Loucy (cell line): ENCODE data around the gene PAGE1.

Experiments used
- EZH2phosphoT487 ChIP-seq: fragments of 200-600 bp; IDR thresholded peaks from 2 replicates; pipeline ENCODE4 v1.6.1; 2018; ENCODE audit warnings: antibody characterized with exemption, mild to moderate bottlenecking, moderate library complexity, borderline replicate concordance
- TF ChIP-seq, protein P1 (sequence below): fragments of 200-600 bp; sonication (generic); conservative IDR thresholded peaks from 2 replicates; pipeline ENCODE4 v1.5.1; 2014; ENCODE audit warnings: mild to moderate bottlenecking, antibody characterized with exemption, low read length

DNA sequence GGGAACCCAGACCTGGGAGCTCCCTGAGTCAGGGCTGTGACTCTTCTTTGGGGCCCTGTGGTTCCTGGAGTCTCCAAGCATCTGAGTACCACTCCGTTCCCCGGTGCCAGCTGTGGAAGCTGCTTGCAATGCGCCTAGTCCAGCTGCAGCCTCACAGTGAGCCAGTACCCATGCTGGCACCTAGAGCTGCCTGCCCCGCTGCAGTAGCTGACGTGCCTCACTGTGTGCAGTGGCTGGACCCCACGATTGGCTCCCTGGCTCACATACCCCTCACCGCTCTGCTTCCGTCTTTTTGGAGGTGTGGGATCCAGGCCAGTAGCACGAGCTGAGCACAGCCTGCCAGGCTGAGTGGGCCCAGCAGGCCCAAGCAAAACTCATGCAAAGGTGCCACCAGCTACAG lies 32.1 kb upstream of the PAGE1 start:
- TF ChIP-seq EZH2phosphoT487 = no peak
- TF ChIP-seq, protein P1, sequence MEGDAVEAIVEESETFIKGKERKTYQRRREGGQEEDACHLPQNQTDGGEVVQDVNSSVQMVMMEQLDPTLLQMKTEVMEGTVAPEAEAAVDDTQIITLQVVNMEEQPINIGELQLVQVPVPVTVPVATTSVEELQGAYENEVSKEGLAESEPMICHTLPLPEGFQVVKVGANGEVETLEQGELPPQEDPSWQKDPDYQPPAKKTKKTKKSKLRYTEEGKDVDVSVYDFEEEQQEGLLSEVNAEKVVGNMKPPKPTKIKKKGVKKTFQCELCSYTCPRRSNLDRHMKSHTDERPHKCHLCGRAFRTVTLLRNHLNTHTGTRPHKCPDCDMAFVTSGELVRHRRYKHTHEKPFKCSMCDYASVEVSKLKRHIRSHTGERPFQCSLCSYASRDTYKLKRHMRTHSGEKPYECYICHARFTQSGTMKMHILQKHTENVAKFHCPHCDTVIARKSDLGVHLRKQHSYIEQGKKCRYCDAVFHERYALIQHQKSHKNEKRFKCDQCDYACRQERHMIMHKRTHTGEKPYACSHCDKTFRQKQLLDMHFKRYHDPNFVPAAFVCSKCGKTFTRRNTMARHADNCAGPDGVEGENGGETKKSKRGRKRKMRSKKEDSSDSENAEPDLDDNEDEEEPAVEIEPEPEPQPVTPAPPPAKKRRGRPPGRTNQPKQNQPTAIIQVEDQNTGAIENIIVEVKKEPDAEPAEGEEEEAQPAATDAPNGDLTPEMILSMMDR = no peak
